GM21737 (cell line): ENCODE measurements around the gene SIX4.

Experiments used
- ATAC-seq: cut with Tn5 transposase; IDR thresholded peaks from one replicate; pipeline ENCODE4 v1.9.1; 2021; ENCODE audit warnings: mild to moderate bottlenecking, moderate library complexity; ENCODE audit not compliant: unreplicated experiment

The SIX4 gene

GRCh38 chr14:60662982-60663381 is 61.2 kb downstream of the SIX4 start:
- no peak for ATAC-seq

- no peak for ATAC-seq
These were observed 62.4 kb downstream of the SIX4 start for GRCh38 chr14:60661721-60662120.
